Upper lobe of right lung (tissue), 1 donor: ENCODE data around the gene COL28A1. TPM values are rescaled to one million over a fixed set of nuclear protein-coding genes. Genes with fewer than 3 reads are reported as not detected.
A peak's percentile ranks its signal among the peaks of the same experiment; 100 is the strongest.

Source experiments
- ATAC-seq: fragments of 200-7000 bp; cut with Tn5 transposase; one replicate; pipeline ENCODE4 v1.9.1; 2020; ENCODE audit warnings: mild to moderate bottlenecking, moderate library complexity
- DNase-seq: peaks from one replicate; pipeline ENCODE4 v3.0.0-alpha.2; 2020
- H3K27ac ChIP-seq: fragments of 200-600 bp; one replicate; pipeline ENCODE4 v1.8.0; 2022
- H3K27me3 ChIP-seq: fragments of 200-600 bp; one replicate; pipeline ENCODE4 v1.8.0; 2022; ENCODE audit warnings: mild to moderate bottlenecking
- H3K36me3 ChIP-seq: fragments of 200-600 bp; one replicate; pipeline ENCODE4 v1.8.0; 2022
- H3K4me1 ChIP-seq: fragments of 200-600 bp; one replicate; pipeline ENCODE4 v1.8.0; 2022
- H3K4me3 ChIP-seq: fragments of 200-600 bp; one replicate; pipeline ENCODE4 v1.8.0; 2022; ENCODE audit warnings: mild to moderate bottlenecking
- H3K9me3 ChIP-seq: fragments of 200-600 bp; one replicate; pipeline ENCODE4 v1.8.0; 2022
- intact Hi-C: fragments of 100-400 bp; cut with DNase I; formaldehyde crosslinking; loops from one replicate; pipeline ENCODE4 v1.11.0; 2022
- total RNA-seq: library from RNA; stranded (reverse); fragmentation: NEBNext Ultra II Directional; extraction: Animal tissue kit (Norgen Biotek cat#: 25700); gene quantifications from one replicate; pipeline ENCODE4 v1.2.1, GENCODE V29; 2021
- TF ChIP-seq, protein P1 (sequence below): fragments of 200-600 bp; IDR thresholded peaks from one replicate; pipeline ENCODE4 v1.8.0; 2022; ENCODE audit warnings: antibody characterized with exemption
- donor health status: DM: no; HTN: yes; CAD: no; lungs with severe emphysema.

COL28A1 gene
- total RNA-seq, 1 donor from 2014 or later, result 0.61 TPM

DNA sequence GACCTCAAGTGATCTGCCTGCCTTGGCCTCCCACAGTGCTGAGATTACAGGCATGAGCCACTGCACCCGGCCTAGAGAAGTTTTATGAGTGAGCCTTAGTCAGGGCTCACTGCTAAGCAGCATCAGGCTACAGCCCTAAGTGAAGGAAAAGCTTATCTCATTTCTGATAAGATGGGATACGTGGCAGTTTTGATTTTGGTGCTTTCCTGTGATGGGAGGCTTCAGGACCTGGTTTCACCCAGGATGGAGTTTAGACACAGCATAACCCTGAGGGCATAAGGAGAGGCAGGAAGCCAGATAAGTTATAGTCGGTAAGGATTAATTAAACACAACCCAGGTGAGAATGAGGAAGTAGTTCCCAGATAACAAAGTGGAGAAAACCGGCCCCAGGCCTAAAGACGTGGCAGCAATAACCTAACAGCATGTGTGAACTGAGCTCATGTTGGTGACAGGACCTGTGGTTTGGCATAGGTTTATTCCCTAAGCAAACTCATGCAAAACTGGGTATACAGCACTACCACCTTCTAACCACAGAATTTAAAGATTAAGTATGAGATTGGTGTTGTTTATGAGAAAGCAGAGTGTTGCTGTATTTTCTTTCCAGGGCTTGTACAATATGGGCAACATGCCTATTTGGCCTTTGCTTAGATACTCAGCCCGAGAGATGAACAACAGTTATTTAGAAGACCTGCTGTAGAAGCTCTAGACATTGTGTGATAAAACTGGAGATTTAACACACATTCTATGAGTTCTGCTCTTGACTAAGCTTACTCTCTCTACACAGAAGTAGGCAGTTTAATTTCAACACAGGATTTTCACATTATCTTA lies 119.4 kb downstream of the COL28A1 start:
- ATAC-seq, result peak; percentile 70
- H3K4me3 ChIP-seq, result no peak overlapping the region
- peaks cover 8% of the 10 kb centered on the region for H3K4me1 ChIP-seq
- no peak overlapping the region for H3K27ac ChIP-seq
- no peaks in the 10 kb centered on the region for H3K9me3 ChIP-seq
- TF ChIP-seq, protein P1, sequence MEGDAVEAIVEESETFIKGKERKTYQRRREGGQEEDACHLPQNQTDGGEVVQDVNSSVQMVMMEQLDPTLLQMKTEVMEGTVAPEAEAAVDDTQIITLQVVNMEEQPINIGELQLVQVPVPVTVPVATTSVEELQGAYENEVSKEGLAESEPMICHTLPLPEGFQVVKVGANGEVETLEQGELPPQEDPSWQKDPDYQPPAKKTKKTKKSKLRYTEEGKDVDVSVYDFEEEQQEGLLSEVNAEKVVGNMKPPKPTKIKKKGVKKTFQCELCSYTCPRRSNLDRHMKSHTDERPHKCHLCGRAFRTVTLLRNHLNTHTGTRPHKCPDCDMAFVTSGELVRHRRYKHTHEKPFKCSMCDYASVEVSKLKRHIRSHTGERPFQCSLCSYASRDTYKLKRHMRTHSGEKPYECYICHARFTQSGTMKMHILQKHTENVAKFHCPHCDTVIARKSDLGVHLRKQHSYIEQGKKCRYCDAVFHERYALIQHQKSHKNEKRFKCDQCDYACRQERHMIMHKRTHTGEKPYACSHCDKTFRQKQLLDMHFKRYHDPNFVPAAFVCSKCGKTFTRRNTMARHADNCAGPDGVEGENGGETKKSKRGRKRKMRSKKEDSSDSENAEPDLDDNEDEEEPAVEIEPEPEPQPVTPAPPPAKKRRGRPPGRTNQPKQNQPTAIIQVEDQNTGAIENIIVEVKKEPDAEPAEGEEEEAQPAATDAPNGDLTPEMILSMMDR, result no peak
- no peaks in the 10 kb centered on the region for H3K36me3 ChIP-seq
- DNase-seq, result no peak
- H3K27me3 ChIP-seq, result no peaks in the 10 kb centered on the region
- intact Hi-C loops, result no loop called here

DNA sequence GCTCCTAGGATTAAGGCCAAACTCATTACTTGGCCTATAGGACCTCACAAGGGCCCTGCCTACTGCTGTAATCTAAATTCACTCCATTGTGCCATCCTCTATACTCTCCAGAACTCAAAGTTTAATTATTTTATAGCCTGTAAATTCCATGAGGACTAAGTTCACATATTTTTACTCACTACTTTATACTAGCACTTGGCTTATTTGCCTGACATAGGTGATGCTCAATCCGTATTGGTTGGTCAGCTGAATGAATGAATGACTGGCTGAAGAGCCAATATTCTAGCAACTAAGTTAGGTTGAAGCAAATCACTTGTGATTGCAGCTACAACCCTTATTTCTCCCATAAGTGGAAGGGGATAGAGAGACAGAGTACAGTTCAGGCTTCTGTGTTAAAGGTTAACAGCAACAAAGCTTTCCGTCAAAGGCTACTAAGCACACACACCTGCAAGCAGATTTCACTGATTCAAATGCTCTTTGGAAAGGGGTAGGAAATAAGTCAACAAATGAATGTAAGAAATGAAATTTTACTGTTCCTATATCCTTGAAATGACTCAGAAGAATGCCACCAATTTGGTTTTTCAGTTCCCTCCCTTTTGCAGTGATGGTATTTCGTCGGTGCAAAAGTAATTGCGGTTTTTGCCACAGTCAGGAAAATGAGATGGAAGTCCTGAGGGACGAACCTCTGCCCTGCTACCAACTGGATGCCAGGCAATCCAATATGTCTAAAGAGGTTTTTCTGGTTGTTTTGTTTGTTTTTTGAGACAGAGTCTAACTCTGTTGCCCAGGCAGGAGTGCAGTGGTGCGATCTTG lies 120.7 kb downstream of the COL28A1 start:
- Histone ChIP-seq H3K9me3 (no peaks in the 10 kb centered on the region), H3K36me3 (no peaks in the 10 kb centered on the region), H3K27me3 (no peaks in the 10 kb centered on the region), H3K27ac (no peak overlapping the region), H3K4me3 (no peak overlapping the region), H3K4me1 (peaks cover 8% of the 10 kb centered on the region)
- intact Hi-C loops, result no loop called here
- ATAC-seq, result no peak
- DNase-seq, result no peak
- TF ChIP-seq, protein P1, result no peak

DNA sequence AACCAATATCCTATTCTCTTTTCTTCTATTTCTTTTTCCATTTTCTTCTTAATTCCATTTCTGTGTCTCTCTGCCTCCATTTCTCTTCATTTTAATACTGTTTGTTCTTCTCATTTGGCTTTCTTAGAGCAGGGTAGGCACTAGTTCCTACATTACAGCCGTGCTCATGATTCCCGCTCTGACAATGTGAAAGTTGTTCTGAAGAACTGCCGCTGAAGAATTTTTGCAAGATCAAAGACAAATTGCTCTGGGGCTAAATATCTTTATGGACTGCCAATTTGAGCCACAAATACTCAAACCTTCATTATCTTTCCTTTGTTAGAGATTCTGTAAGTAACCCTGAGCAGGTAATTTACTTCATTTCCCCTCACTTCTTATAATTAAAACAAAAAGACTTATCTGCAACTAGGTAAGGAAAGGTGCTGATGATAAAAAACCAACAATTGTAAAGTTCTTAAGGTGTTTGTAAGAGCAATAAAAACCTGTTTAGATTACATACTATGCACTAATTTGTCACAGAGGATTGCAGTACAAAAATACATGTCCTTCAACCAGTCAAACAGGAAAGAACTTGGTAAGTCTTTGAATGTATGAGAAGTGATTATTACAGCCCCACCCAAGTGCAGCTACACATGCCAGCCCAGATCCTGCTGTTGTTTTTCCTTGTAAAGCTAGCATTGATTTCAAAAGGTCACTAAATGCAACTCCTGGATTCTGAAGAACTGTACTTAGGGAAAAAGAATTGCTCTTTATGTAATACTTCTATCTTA lies 127.5 kb downstream of the COL28A1 start:
- Histone ChIP-seq H3K27me3 (no peaks in the 10 kb centered on the region), H3K36me3 (no peaks in the 10 kb centered on the region), H3K9me3 (no peaks in the 10 kb centered on the region), H3K27ac (no peak overlapping the region), H3K4me3 (no peak overlapping the region), H3K4me1 (no peaks in the 10 kb centered on the region)
- intact Hi-C loops, result no loop called here
- peak; percentile 64 for ATAC-seq
- TF ChIP-seq, protein P1, result no peak
- DNase-seq, result no peak

DNA sequence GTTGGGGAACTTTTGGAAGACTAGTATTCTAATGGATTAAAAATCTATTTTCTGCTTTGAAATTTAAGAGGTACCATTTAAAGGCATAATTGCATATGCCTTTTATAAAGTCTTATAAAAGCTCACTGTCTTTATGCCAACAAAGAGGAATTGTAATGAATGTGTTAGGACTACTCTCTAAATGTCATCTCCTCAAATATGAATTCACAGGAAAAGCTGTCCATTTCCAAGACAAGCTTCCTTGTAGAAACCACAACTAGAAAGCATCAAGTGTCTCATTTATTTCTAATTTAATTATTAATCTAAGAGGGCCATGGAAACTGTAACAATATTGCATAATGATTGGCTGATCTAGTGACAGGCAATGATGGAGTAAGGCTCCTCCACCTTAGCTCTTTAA lies 130.2 kb downstream of the COL28A1 start:
- Histone ChIP-seq H3K27ac (no peak overlapping the region), H3K9me3 (no peaks in the 10 kb centered on the region), H3K4me1 (no peaks in the 10 kb centered on the region), H3K36me3 (no peaks in the 10 kb centered on the region), H3K27me3 (no peaks in the 10 kb centered on the region), H3K4me3 (no peak overlapping the region)
- DNase-seq, result no peak
- intact Hi-C loops, result no loop called here
- ATAC-seq, result no peak
- TF ChIP-seq, protein P1, result no peak

DNA sequence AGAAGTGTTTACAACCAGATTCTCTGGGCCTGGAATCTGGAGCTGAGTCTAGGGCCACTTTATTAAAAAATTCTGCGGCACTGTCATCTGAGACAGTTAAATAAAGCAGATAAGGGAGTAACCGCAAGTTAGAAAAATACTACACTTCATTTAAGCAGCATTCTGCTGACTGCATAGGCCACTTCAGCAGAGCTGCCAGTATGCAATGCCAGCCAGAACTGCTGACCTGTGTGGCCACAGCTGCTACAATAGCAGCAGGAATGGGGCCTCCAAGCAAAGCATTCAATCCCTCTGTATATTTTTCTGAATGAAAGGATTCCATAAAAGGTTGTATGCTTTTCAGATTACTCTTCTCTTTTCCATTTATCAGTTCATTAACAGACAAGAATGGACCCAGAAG lies 136.0 kb downstream of the COL28A1 start:
- H3K9me3 ChIP-seq, result no peaks in the 10 kb centered on the region
- no peak overlapping the region for H3K27ac ChIP-seq
- no peaks in the 10 kb centered on the region for H3K36me3 ChIP-seq
- H3K27me3 ChIP-seq, result no peaks in the 10 kb centered on the region
- ATAC-seq (peak; percentile 73), DNase-seq (no peak)
- H3K4me1 ChIP-seq, result no peaks in the 10 kb centered on the region
- no peak overlapping the region for H3K4me3 ChIP-seq
- intact Hi-C loops, result no loop called here
- TF ChIP-seq, protein P1, result no peak
